Suprapubic skin (tissue), 3 donors: ENCODE results near the gene RBM47.

Experiments used
- POLR2A ChIP-seq, 2 donors: fragments of 450-650 bp; IDR thresholded peaks; one replicate each; pipeline ENCODE4 v1.6.1; 2017; ENCODE audit warnings: antibody characterized with exemption in 2 of 2, mild to moderate bottlenecking in 2 of 2, moderate library complexity in 2 of 2
- TF ChIP-seq, protein P1 (sequence below), 2 donors: fragments of 200-600 bp in 1 of 2; fragments of 450-650 bp in 1 of 2; sonication (generic) in 1 of 2; IDR thresholded peaks; one replicate each; pipeline ENCODE4 v1.5.1; 2016 to 2019; ENCODE audit warnings: antibody characterized with exemption in 2 of 2, mild to moderate bottlenecking in 1 of 2, moderate library complexity in 1 of 2

- no peak for TF ChIP-seq POLR2A (IDR thresholded peaks at IDR 0.05)
- TF ChIP-seq, protein P1, sequence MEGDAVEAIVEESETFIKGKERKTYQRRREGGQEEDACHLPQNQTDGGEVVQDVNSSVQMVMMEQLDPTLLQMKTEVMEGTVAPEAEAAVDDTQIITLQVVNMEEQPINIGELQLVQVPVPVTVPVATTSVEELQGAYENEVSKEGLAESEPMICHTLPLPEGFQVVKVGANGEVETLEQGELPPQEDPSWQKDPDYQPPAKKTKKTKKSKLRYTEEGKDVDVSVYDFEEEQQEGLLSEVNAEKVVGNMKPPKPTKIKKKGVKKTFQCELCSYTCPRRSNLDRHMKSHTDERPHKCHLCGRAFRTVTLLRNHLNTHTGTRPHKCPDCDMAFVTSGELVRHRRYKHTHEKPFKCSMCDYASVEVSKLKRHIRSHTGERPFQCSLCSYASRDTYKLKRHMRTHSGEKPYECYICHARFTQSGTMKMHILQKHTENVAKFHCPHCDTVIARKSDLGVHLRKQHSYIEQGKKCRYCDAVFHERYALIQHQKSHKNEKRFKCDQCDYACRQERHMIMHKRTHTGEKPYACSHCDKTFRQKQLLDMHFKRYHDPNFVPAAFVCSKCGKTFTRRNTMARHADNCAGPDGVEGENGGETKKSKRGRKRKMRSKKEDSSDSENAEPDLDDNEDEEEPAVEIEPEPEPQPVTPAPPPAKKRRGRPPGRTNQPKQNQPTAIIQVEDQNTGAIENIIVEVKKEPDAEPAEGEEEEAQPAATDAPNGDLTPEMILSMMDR (IDR thresholded peaks at IDR 0.05), result no peak
These were observed 21.0 kb downstream of the RBM47 start for GRCh38 chr4:40608628-40609027.
